Ovary (tissue), 9 donors: ENCODE measurements around the gene GRIK5. TPM values are rescaled to one million over a fixed set of nuclear protein-coding genes. Genes with fewer than 3 reads are reported as not detected.
A peak's percentile ranks its signal among the peaks of the same experiment; 100 is the strongest.

Experiments used
- DNase-seq, 5 donors: peaks; one replicate each; pipeline ENCODE4 v3.0.0-alpha.2; 2019 to 2020
- H3K27ac ChIP-seq, 2 donors: fragments of 200-600 bp; one replicate each; pipeline versions ENCODE4 v1.5.1 to v1.8.0; 2019 to 2022
- H3K27me3 ChIP-seq: fragments of 200-600 bp; one replicate; pipeline ENCODE4 v1.8.0; 2022
- H3K36me3 ChIP-seq: fragments of 200-600 bp; sonication (generic); one replicate; pipeline ENCODE4 v1.5.1; 2019
- H3K4me1 ChIP-seq: one replicate; pipeline ENCODE4 v1.8.1; 2013; ENCODE audit warnings: mild to moderate bottlenecking, moderate library complexity; ENCODE audit not compliant: insufficient read depth
- H3K4me3 ChIP-seq: fragments of 200-600 bp; sonication (generic); one replicate; pipeline ENCODE4 v1.5.1; 2017
- H3K9me3 ChIP-seq, 2 donors: fragments of 200-600 bp in 1 of 2; sonication (generic) in 1 of 2; one replicate each; pipeline versions ENCODE4 v1.5.1 to v1.8.1; 2013 to 2019; ENCODE audit warnings: mild to moderate bottlenecking in 1 of 2, moderate library complexity in 1 of 2
- CTCF ChIP-seq, 3 donors: fragments of 450-650 bp in 2 of 3; fragments of 200-600 bp in 1 of 3; IDR thresholded peaks; one replicate each; pipeline versions ENCODE4 v1.5.1 to v1.8.0; 2016 to 2022; ENCODE audit warnings: antibody characterized with exemption in 3 of 3, mild to moderate bottlenecking in 1 of 3
- EP300 ChIP-seq: sonication (generic); formaldehyde crosslinking; IDR thresholded peaks from one replicate; pipeline ENCODE4 v1.6.1; 2017; ENCODE audit warnings: antibody characterized with exemption
- POLR2A ChIP-seq: fragments of 450-650 bp; IDR thresholded peaks from one replicate; pipeline ENCODE4 v1.6.1; 2017; ENCODE audit warnings: antibody characterized with exemption, mild to moderate bottlenecking, moderate library complexity
- WGBS, 3 donors: extraction: QIAGEN DNeasy Blood & Tissue Kit in 1 of 3; methylation state at CpG; one replicate each; pipeline versions ENCODE4 v1.1.5 to v1.1.7; 2013 to 2017; 5-methylcytosine and 5-hydroxymethylcytosine counted together
- intact Hi-C, 4 donors: fragments of 100-400 bp; cut with DNase I; formaldehyde crosslinking; loops; one replicate each; pipeline versions ENCODE4 v1.11.0 to v1.15.1; 2022 to 2023
- polyA plus RNA-seq, 2 donors: library from polyadenylated mRNA; stranded (reverse); fragments of 200-250 nt in 1 of 2; fragments of 350-450 nt in 1 of 2; fragmentation: Illumina TruSeq in 1 of 2; extraction: RNeasy Lipid Tissue Mini Kit (QIAGEN cat#74804) in 1 of 2; gene quantifications; one replicate each; pipeline ENCODE4 v1.2.3, GENCODE V29; 2013 to 2014
- total RNA-seq, 7 donors: library from RNA; depleted of rRNA in 2 of 7; stranded (reverse); fragments of >200 nt in 2 of 7; fragmentation: NEBNext Ultra II Directional in 3 of 7; extraction: Animal tissue kit (Norgen Biotek cat#: 25700) in 3 of 7; gene quantifications; one replicate each; pipeline versions ENCODE4 v1.1.0 to v1.2.4, GENCODE V29; 2016 to 2023
- donor health status: DM: no; HTN: no; CAD: no; lungs with moderate emphysema.
- donor health status: DM: no; HTN: no; CAD: no.
- donor health status: Bipolar disorder and iron deficiency.
- donor health status: DM: yes; HTN: yes; CAD: no.
- donor health status: DM: no; HTN: no; CAD: no.
- donor health status: DM: yes; HTN: yes; CAD: no.

GRIK5 gene
- total and polyA plus RNA-seq, 9 donors, result 1.7 to 16.3 (median 3.7) TPM

GRCh38 chr19:42078058-42078457, 8.1 kb upstream of the GRIK5 start:
- Histone ChIP-seq H3K9me3 (no peaks in the 10 kb centered on the region), H3K27me3 (no peaks in the 10 kb centered on the region), H3K4me3 (no peak overlapping the region), H3K4me1 (peaks cover 5% of the 10 kb centered on the region), H3K27ac (no peak overlapping the region), H3K36me3 (no peaks in the 10 kb centered on the region)
- no peak for DNase-seq
- 83 to 97% (median 96%) methylated on average over 1 of the region's 1 CpG for WGBS, 3 donors
- TF ChIP-seq CTCF (IDR thresholded peaks at IDR 0.05) (no peak), POLR2A (no peak), EP300 (no peak)
- intact Hi-C loops, result no loop called here

DNA sequence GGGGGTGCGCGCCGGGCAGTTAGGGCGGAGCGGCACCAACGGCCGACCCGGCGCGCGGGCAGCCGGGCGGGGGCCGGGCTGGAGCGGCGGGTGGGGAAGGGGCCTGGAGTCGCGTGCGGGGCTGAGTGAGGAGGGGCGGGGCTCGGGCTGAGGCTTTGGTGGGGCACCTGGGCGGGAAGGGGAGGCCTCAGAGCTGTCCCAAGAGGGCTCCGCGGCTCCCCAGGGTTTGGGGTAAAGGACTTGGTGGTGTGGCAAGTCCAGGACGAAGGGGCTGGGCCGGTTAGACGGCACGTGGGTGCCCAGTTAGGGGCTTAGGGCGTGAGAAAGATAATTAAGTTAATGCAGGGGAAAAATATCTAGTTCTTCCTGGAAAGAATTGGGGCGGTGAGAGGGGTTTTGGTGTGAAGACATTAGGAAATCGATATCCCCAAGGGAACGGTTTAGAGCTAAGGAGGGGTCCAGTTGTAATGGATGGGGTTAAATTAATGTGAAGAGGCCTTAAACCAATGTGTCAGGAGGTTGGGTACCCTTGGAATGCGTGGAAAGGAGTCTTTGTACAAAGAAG, 6.5 kb upstream of the GRIK5 start:
- intact Hi-C loops, result no loop called here

DNA sequence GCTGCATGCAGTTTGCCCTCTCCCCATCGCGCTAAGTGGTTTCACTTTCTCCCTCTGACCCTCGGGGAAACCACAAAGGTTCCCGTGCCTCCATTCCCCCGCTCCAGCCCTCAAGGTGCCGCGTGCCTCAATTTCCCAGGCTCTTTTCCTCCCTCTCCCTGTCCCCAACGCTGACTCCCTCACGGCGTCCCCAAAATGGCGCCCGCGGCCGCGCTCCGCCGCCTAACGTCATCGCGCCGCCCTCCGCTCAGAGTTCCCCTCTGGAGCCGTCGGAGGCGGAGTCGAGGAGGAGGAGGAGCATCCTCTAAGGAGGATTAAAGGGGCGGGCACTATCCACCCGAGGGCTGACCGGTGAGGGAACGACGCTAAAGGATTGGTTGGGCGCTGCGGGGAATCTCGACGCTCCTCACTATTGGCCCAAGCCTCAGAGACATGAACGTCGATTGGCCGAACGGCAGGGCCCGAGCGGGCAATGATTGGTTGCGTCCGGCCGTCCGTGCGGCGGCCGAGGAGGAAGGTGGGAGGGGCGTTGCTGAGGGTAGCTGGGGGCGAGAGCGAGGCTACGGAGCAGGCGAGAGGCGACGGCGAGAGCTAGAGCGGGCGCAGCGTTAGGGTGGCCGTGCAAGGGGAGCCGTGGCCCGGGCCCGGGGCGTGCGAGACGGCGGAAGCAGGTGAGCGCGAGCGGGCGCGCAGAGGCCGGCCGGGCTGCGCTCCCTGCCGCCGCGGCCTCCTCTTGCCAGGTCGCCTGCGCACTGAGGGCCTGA, 5.8 kb upstream of the GRIK5 start, which contains the start of gene ZNF574:
TSS of gene ZNF574 (plus strand) at position 551 of the 764 bp plus-strand sequence. CDS start 2,441 bp downstream, outside the sequence.
- intact Hi-C loops, result no loop called here
- Histone ChIP-seq H3K4me3 (peak within 1 kb of the TSS; percentile 85), H3K27me3 (no peaks in the 10 kb centered on the region), H3K9me3 (no peaks in the 10 kb centered on the region), H3K4me1 (peaks cover 5% of the 10 kb centered on the region), H3K27ac (peak within 1 kb of the TSS; percentile 96), H3K36me3 (no peaks in the 10 kb centered on the region)
- DNase-seq, result peak; percentile 98 to 99 (median 98)
- TF ChIP-seq EP300, result no peak
- peak in 1 of 3 donors; percentile 6 for TF ChIP-seq CTCF (IDR thresholded peaks at IDR 0.05)
- peak; percentile 90 for TF ChIP-seq POLR2A
- WGBS, 3 donors, result 0 to 1% (median 0%) methylated on average over 79 to 80 of the region's 80 CpGs

More for the DNA sequence above, 6.5 kb upstream of the GRIK5 start:
- WGBS, 3 donors, result 0 to 1% (median 1%) methylated on average over 33 of the region's 33 CpGs
- H3K36me3 ChIP-seq, result no peaks in the 10 kb centered on the region
- peaks cover 5% of the 10 kb centered on the region for H3K4me1 ChIP-seq
- H3K9me3 ChIP-seq, result no peaks in the 10 kb centered on the region
- H3K4me3 ChIP-seq, result peak overlapping the region; percentile 49
- TF ChIP-seq POLR2A (no peak), CTCF (IDR thresholded peaks at IDR 0.05) (no peak), EP300 (no peak)
- H3K27ac ChIP-seq, result peak overlapping the region; percentile 84 to 85
- peak in 3 of 5 donors; percentile 48 to 66 (median 53) for DNase-seq
- no peaks in the 10 kb centered on the region for H3K27me3 ChIP-seq

GRCh38 chr19:42075364-42075615, 5.3 kb upstream of the GRIK5 start:
- TF ChIP-seq EP300 (peak; percentile 31), POLR2A (no peak), CTCF (IDR thresholded peaks at IDR 0.05) (no peak)
- H3K9me3 ChIP-seq, result no peaks in the 10 kb centered on the region
- no peaks in the 10 kb centered on the region for H3K36me3 ChIP-seq
- 0 to 2% (median 2%) methylated on average over 3 of the region's 3 CpGs for WGBS, 3 donors
- H3K4me1 ChIP-seq, result peaks cover 5% of the 10 kb centered on the region
- H3K27ac ChIP-seq, result peak overlapping the region; percentile 96
- no peaks in the 10 kb centered on the region for H3K27me3 ChIP-seq
- no peak for DNase-seq
- intact Hi-C loops, result no loop called here
- peak overlapping the region; percentile 85 for H3K4me3 ChIP-seq
